HL-60 (cell line): ENCODE results near the gene FAM72C.
"Not testable (repeated sequence)": the region's sequence is repeated elsewhere in the genome, so short reads cannot be mapped to it uniquely, and the experiment has no call there.

ENCODE experiments used
- CTCF ChIP-seq: IDR thresholded peaks from one replicate; pipeline ENCODE4 v1.5.1; 2011; ENCODE audit warnings: low read length, control low read depth, inconsistent platforms; ENCODE audit not compliant: insufficient read depth
- GABPA ChIP-seq: IDR thresholded peaks from 2 replicates; pipeline ENCODE4 v1.6.1; 2012; ENCODE audit warnings: low read depth
- POLR2AphosphoS5 ChIP-seq: IDR thresholded peaks from 2 replicates; pipeline ENCODE4 v1.6.1; 2012; ENCODE audit warnings: low read depth
- REST ChIP-seq: IDR thresholded peaks from 2 replicates; pipeline ENCODE4 v1.6.1; 2012; ENCODE audit warnings: low read depth; ENCODE audit not compliant: insufficient replicate concordance
- SPI1 ChIP-seq: IDR thresholded peaks from 2 replicates; pipeline ENCODE4 v1.6.1; 2012; ENCODE audit warnings: low read depth, mild to moderate bottlenecking, borderline replicate concordance

- TF ChIP-seq CTCF, REST, POLR2AphosphoS5, SPI1, GABPA: not testable (repeated sequence)
Measured at GRCh38 chr1:143918552-143918951, 53.2 kb downstream of the FAM72C start.
